K562 (cell line): Measurements from ENCODE around the gene SHB. TPM values are rescaled to one million over a fixed set of nuclear protein-coding genes. Genes with fewer than 3 reads are reported as not detected.

Experiments used
- ATAC-seq: fragments of 200-7000 bp; cut with Tn5 transposase; 3 replicates; pipeline ENCODE4 v1.9.1; 2020; ENCODE audit warnings: moderate library complexity
- BruUV-seq: library from RNA; stranded (reverse); fragments of 400-500 nt; replicated peaks from 2 replicates; lab custom pipeline; 2021; lab: Mats Ljungman, UMichigan
- CTCF ChIA-PET: fragments of 300-600 bp; formaldehyde crosslinking; extraction: SDS; loops from one replicate; lab custom pipeline; 2021; ENCODE audit warnings: low intra/inter-chr PET ratio; lab: Yijun Ruan, JAX
- POLR2A ChIA-PET: fragments of 300-600, 350-650 bp; sonication (Branson Sonifier 250); formaldehyde crosslinking; extraction: SDS; loops from one replicate; lab custom pipeline; 2021; ENCODE audit warnings: antibody characterized with exemption, inconsistent platforms; lab: Yijun Ruan, JAX
- DNase-seq, 4 experiments: peaks; one replicate each; pipeline versions ENCODE4 v3.0.0 to v3.0.0-alpha.2; 2011 to 2018; ENCODE audit warnings: low spot score in 3 of 4, mixed read lengths in 3 of 4; ENCODE audit errors: extremely low read depth in 1 of 4
- FAIRE-seq: peaks from 2 replicates; lab custom pipeline; 2011; peaks lifted over from hg19 to GRCh38; lab: Jason Lieb, UNC
- H2AFZ ChIP-seq: 2 replicates; pipeline ENCODE4 v1.6.0; 2011; ENCODE audit warnings: low read depth, low read length, control low read depth, inconsistent platforms
- H3K27ac ChIP-seq: fragments of 200-600 bp; 3 replicates; pipeline ENCODE4 v1.8.0; 2011; ENCODE audit warnings: low read depth, mild to moderate bottlenecking, control low read depth, inconsistent platforms, low read length, moderate library complexity, mixed read lengths; ENCODE audit errors: extremely low read depth
- H3K27me3 ChIP-seq, 2 experiments: fragments of 300-600 bp in 1 of 2; 2 replicates in 1 of 2; 3 replicates in 1 of 2; pipeline versions ENCODE4 v1.6.0 to v1.8.0; 2011; ENCODE audit warnings: inconsistent platforms in 2 of 2, low read length in 2 of 2, mild to moderate bottlenecking in 1 of 2, mixed read lengths in 1 of 2, moderate library complexity in 1 of 2; ENCODE audit not compliant: control insufficient read depth in 2 of 2, insufficient read depth in 2 of 2
- H3K36me3 ChIP-seq: fragments of 300-600 bp; 3 replicates; pipeline ENCODE4 v1.8.0; 2011; ENCODE audit warnings: mild to moderate bottlenecking, low read length, inconsistent platforms; ENCODE audit not compliant: control insufficient read depth, insufficient read depth
- H3K4me1 ChIP-seq, 2 experiments: fragments of 200-600 bp in 1 of 2; replicated peaks in 1 of 2; 2 replicates in 1 of 2; 3 replicates in 1 of 2; pipeline versions ENCODE4 v1.5.1 to v1.8.0; 2011; ENCODE audit warnings: inconsistent platforms in 2 of 2, low read length in 2 of 2, mild to moderate bottlenecking in 1 of 2, mixed read lengths in 1 of 2, moderate library complexity in 1 of 2; ENCODE audit not compliant: control insufficient read depth in 2 of 2, insufficient read depth in 2 of 2
- H3K4me2 ChIP-seq: 2 replicates; pipeline ENCODE4 v1.6.1; 2011; ENCODE audit warnings: low read length, control low read depth, inconsistent platforms, mixed read lengths; ENCODE audit not compliant: insufficient read depth
- H3K4me3 ChIP-seq: fragments of 200-600 bp; sonication (generic), shearing (Covaris generic); 2 replicates; pipeline ENCODE4 v1.5.1; 2016; ENCODE audit warnings: control low read depth, inconsistent platforms
- H3K79me2 ChIP-seq: fragments of 200-600 bp; 3 replicates; pipeline ENCODE4 v1.8.0; 2011; ENCODE audit warnings: low read length, inconsistent platforms; ENCODE audit not compliant: control insufficient read depth, insufficient read depth
- H3K9ac ChIP-seq, 2 experiments: 2 replicates each; pipeline versions ENCODE4 v1.6.0 to v1.6.1; 2011; ENCODE audit warnings: low read depth in 2 of 2, low read length in 2 of 2, control low read depth in 1 of 2, inconsistent platforms in 1 of 2, mild to moderate bottlenecking in 1 of 2, mixed read lengths in 1 of 2; ENCODE audit not compliant: insufficient read depth in 1 of 2
- H3K9me1 ChIP-seq: one replicate; pipeline ENCODE4 v1.6.0; 2011; ENCODE audit warnings: inconsistent platforms, mild to moderate bottlenecking, low read length, moderate library complexity; ENCODE audit not compliant: control insufficient read depth, insufficient read depth
- H3K9me3 ChIP-seq: replicated peaks from 2 replicates; pipeline ENCODE4 v1.5.1; 2011; ENCODE audit warnings: low read depth, low read length, inconsistent platforms; ENCODE audit not compliant: control insufficient read depth, insufficient read depth
- H4K20me1 ChIP-seq: replicated peaks from 2 replicates; pipeline ENCODE4 v1.6.1; 2011; ENCODE audit warnings: low read length, inconsistent platforms, mixed read lengths; ENCODE audit not compliant: control insufficient read depth, insufficient read depth
- CBFA2T2 ChIP-seq: fragments of 450-650 bp; conservative IDR thresholded peaks from 2 replicates; pipeline ENCODE4 v1.6.1; 2017; ENCODE audit warnings: mild to moderate bottlenecking
- CHD4 ChIP-seq: fragments of 200-600 bp; sonication (generic); IDR thresholded peaks from 3 replicates; pipeline ENCODE4 v1.6.1; 2012; ENCODE audit warnings: low read depth, mild to moderate bottlenecking, mixed read lengths, low read length, inconsistent platforms; ENCODE audit not compliant: insufficient read depth, insufficient replicate concordance, poor library complexity, severe bottlenecking
- EWSR1 ChIP-seq: fragments of 450-650 bp; IDR thresholded peaks from 2 replicates; pipeline ENCODE4 v1.6.1; 2018; ENCODE audit warnings: borderline replicate concordance, mild to moderate bottlenecking, low read depth, moderate library complexity; ENCODE audit not compliant: partially characterized antibody
- FOXM1 ChIP-seq, 2 experiments: fragments of 450-650 bp in 1 of 2; sonication (generic) in 1 of 2; formaldehyde crosslinking in 1 of 2; IDR thresholded peaks; 2 replicates each; pipeline versions ENCODE4 v1.6.1 to v1.9.0; 2017 to 2022; ENCODE audit warnings: low read depth in 2 of 2, mild to moderate bottlenecking in 2 of 2, missing genetic modification reagents in 1 of 2, moderate library complexity in 1 of 2
- GATAD2B ChIP-seq: fragments of 450-650 bp; IDR thresholded peaks from 2 replicates; pipeline ENCODE4 v1.6.1; 2017; ENCODE audit warnings: mild to moderate bottlenecking, borderline replicate concordance
- HLTF ChIP-seq: fragments of 450-650 bp; IDR thresholded peaks from 2 replicates; pipeline ENCODE4 v1.6.1; 2016
- HNRNPL ChIP-seq: fragments of 200-400 bp; formaldehyde crosslinking; IDR thresholded peaks from 2 replicates; pipeline ENCODE4 v1.6.1; 2017; ENCODE audit warnings: low read depth, mild to moderate bottlenecking, low read length
- HNRNPLL ChIP-seq: fragments of 200-400 bp; formaldehyde crosslinking; IDR thresholded peaks from 2 replicates; pipeline ENCODE4 v1.6.1; 2017; ENCODE audit warnings: low read length, low read depth, mild to moderate bottlenecking; ENCODE audit not compliant: poor library complexity, severe bottlenecking
- HOMEZ ChIP-seq: fragments of 250-450 bp; sonication (Bioruptor Pico); IDR thresholded peaks from 2 replicates; pipeline ENCODE4 v1.4.0; 2020; ENCODE audit warnings: mild to moderate bottlenecking, moderate library complexity
- MAX ChIP-seq: sonication (generic); formaldehyde crosslinking; IDR thresholded peaks from 2 replicates; pipeline ENCODE4 v1.9.0; 2022; ENCODE audit warnings: mild to moderate bottlenecking, missing genetic modification reagents
- PBX2 ChIP-seq, 2 experiments: IDR thresholded peaks in 1 of 2; conservative IDR thresholded peaks in 1 of 2; 2 replicates each; pipeline ENCODE4 v1.6.1; 2016; ENCODE audit warnings: low read depth in 2 of 2, mild to moderate bottlenecking in 1 of 2, missing compliant biosample characterization in 1 of 2, missing genetic modification characterization in 1 of 2, moderate library complexity in 1 of 2
- PHB2 ChIP-seq: fragments of 450-650 bp; IDR thresholded peaks from 2 replicates; pipeline ENCODE4 v1.6.1; 2017; ENCODE audit warnings: low read depth
- SETDB1 ChIP-seq: IDR thresholded peaks from one replicate; pipeline ENCODE4 v1.6.1; 2012; ENCODE audit warnings: low read length, control low read depth, inconsistent platforms
- THRAP3 ChIP-seq: fragments of 450-650 bp; IDR thresholded peaks from 2 replicates; pipeline ENCODE4 v1.6.1; 2016; ENCODE audit warnings: mild to moderate bottlenecking, inconsistent platforms, borderline replicate concordance
- ZFP36 ChIP-seq: fragments of 150-350 bp; IDR thresholded peaks from 2 replicates; pipeline ENCODE4 v1.6.1; 2018; ENCODE audit warnings: low read length, low read depth; ENCODE audit not compliant: partially characterized antibody
- WGBS: fragments of 100-300 bp; shearing (Covaris generic); methylation state at CpG from one replicate; pipeline ENCODE4 v1.1.6; 2016; ENCODE audit warnings: low coverage, mixed read lengths; ENCODE audit not compliant: insufficient coverage; ENCODE audit errors: missing lambda C conversion rate; 5-methylcytosine and 5-hydroxymethylcytosine counted together
- in situ Hi-C: fragments of 300-500 bp; cut with MboI; formaldehyde crosslinking; loops from 4 replicates; pipeline ENCODE4 v1.15.0; 2018; ENCODE audit warnings: inconsistent platforms, mixed read lengths
- intact Hi-C: fragments of 100-400 bp; cut with micrococcal nuclease; formaldehyde crosslinking; loops from 2 replicates; pipeline ENCODE4 v1.14.2; 2022
- polyA plus RNA-seq, 8 experiments: library from polyadenylated mRNA; depleted of rRNA in 4 of 8; stranded (reverse) in 5 of 8; unstranded in 3 of 8; fragments of >200 nt; fragmentation: Nextera tagmentation in 2 of 8; fragmentation: Illumina TruSeq in 1 of 8; extraction: Ambion mirVana in 2 of 8; extraction: Trizol in 1 of 8; gene quantifications; 2 replicates each; pipeline versions ENCODE4 v1.2.1 to v1.2.3, GENCODE V29; 2011 to 2014; ENCODE audit warnings: inconsistent platforms in 1 of 8, missing spikeins in 1 of 8
- total RNA-seq, 7 experiments: library from RNA; depleted of rRNA in 6 of 7; stranded (reverse); fragments of >200 nt in 6 of 7; fragmentation: Illumina TruSeq in 2 of 7; extraction: Trizol in 2 of 7; gene quantifications; 2 replicates each; pipeline versions ENCODE4 v1.2.1 to v1.2.3, GENCODE V29; 2011 to 2021; ENCODE audit warnings: low replicate concordance in 1 of 7

Gene SHB
- total and polyA plus RNA-seq, 9 of the 15 experiments (the other 6 are each of a cell fraction or from before 2014, with no cell fraction given), result 0.78 to 16.0 (median 5.3) TPM

- no peak overlapping the region for H3K4me3 ChIP-seq
- ATAC-seq (no peak; the same call in 2 of the 3 replicates), FAIRE-seq (no peak), DNase-seq (no peak)
- no peak overlapping the region for H3K27ac ChIP-seq
- H3K9me3 ChIP-seq, result no peaks in the 10 kb centered on the region
- H3K9me1 ChIP-seq, result peaks cover 5% of the 10 kb centered on the region
- intact Hi-C loops, result no loop called here
- no peaks in the 10 kb centered on the region for H3K27me3 ChIP-seq
- in situ Hi-C loops, result no loop called here
- ChIA-PET CTCF (no interaction called here), POLR2A (interaction anchor here (0.6 kb wide), 2 partner anchors 11 to 217 kb away, joined by 3 read pairs; no protein-coding TSS in a partner anchor)
- H3K36me3 ChIP-seq, result peaks cover 11% of the 10 kb centered on the region; the same call in 1 of the 3 replicates
- no peaks in the 10 kb centered on the region for H3K79me2 ChIP-seq
- peaks cover 10% of the 10 kb centered on the region; the same call in 1 of the 2 replicates for H4K20me1 ChIP-seq
- WGBS, result 41% methylated on average over 13 of the region's 13 CpGs
- H3K9ac ChIP-seq, result peak overlapping the region in 1 of 2 experiments; percentile 83; a peak in 3 of 4 replicates
- BruUV-seq, result no TSS peak
- no peak overlapping the region for H3K4me2 ChIP-seq
- H3K4me1 ChIP-seq, result peaks cover 11 to 27% of the 10 kb centered on the region in 2 experiments; a peak in 4 of 5 replicates
- no peak overlapping the region for H2AFZ ChIP-seq
- TF ChIP-seq HLTF (no peak), CHD4 (no peak), THRAP3 (no peak), HNRNPLL (no peak), MAX (peak; percentile 17; the same call in 1 of the 2 replicates), HOMEZ (CRISPR knock-in tag) (no peak), EWSR1 (no peak), SETDB1 (no peak), ZFP36 (peak; percentile 4), GATAD2B (no peak), CBFA2T2 (peak; percentile 14; the same call in 1 of the 2 replicates), FOXM1 (IDR thresholded peaks at IDR 0.05; ENCODE audit: low read depth) (no peak), FOXM1 (CRISPR knock-in tag; IDR thresholded peaks at IDR 0.05; ENCODE audit: low read depth) (no peak), HNRNPL (no peak), PHB2 (no peak), PBX2 (CRISPR knock-in tag; IDR thresholded peaks at IDR 0.05; ENCODE audit: low read depth) (no peak), PBX2 (tag; conservative IDR thresholded peaks at IDR 0.05; ENCODE audit: low read depth) (no peak)
Observed at GRCh38 chr9:37922363-37923117, 146.5 kb downstream of the SHB start.
